Right lobe of liver (tissue), 4 donors: ENCODE measurements around the gene USP8.

ENCODE experiments used
- CTCF ChIP-seq, 4 donors: fragments of 200-600 bp in 3 of 4; fragments of 450-650 bp in 1 of 4; IDR thresholded peaks; one replicate each; pipeline versions ENCODE4 v1.5.1 to v1.8.0; 2016 to 2022; ENCODE audit warnings: antibody characterized with exemption in 4 of 4, mild to moderate bottlenecking in 2 of 4
- POLR2A ChIP-seq: fragments of 450-650 bp; IDR thresholded peaks from one replicate; pipeline ENCODE4 v1.6.1; 2017; ENCODE audit warnings: antibody characterized with exemption, mild to moderate bottlenecking
- donor health status: DM: no; HTN: no; CAD: no.
- donor health status: DM: no; HTN: no; CAD: no.
- donor health status: DM: no; HTN: yes; CAD: no.

DNA sequence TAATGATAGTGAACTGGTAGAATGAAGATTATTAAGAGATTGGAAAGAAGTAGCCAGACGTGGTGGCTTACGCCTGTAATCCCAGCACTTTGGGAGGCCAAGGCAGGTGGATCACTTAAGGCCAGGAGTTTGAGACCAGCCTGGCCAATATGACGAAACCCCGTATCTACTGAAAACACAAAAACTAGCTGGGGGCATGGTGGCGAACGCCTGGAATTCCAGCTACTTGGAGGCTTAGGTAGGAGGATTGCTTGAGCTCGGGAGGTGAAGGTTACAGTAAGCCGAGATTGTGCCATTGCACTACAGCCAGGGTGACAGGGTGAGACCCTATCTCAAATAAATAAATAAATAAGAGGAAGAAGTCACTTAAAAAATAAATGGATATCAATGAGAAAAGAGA is 14.0 kb downstream of the USP8 start:
- TF ChIP-seq CTCF (IDR thresholded peaks at IDR 0.05) = no peak
- TF ChIP-seq POLR2A = no peak
